Measurements from ENCODE around the gene RAP1GDS1.
"Not testable (repeated sequence)": the region's sequence is repeated elsewhere in the genome, so short reads cannot be mapped to it uniquely, and the experiment has no call there.

Gene RAP1GDS1

GRCh38 chr4:98352396-98352795, 91.2 kb downstream of the RAP1GDS1 start:
- DNase-seq (ENCODE audit: low read depth): no peak

DNA sequence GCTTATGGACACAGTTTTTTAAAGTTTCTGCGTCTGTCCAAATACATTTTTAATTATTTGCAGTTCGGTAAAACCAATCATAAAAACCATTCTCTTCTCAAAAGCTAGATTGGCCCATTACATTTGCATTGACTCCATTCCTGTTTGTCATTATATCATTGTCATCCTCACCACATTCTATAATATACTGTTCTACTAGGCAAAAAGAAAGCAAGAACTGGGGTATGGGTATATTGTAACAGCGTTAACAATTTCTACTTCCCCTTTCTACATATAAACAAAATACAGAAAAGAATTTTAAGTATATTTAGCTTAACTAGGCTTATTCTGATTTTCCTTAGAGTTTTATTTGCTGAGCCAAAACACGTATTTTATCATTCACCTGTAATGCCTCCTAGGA, 91.8 kb downstream of the RAP1GDS1 start:
- no peak for DNase-seq (ENCODE audit: low read depth)

DNA sequence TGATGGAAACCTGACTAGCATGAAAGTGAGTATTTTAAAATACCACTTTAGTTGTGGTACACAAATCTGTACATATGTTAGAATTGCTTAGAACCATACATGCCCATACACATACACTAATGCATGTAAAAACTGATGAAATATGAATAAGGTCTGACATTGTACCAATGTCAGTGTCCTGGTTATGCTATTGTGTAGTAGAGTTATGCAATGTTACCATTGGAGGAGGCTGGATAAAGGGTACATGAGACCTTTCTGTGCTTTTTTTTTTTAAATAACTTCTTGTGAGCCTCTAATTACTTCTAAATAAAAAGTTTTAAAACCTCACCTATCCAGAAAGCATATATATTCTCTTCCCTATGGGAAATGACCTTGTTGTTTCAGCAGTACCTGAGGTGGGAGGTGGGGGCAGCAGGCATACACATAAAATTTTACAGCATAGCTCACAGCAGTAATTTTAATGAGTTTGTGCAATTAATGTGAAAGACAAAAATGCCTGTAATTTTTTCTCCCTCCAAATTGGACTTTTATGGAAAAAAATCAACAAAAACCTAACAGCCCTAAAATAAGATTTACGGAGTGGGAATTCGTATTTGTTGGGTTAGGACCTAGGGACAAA, 97.6 kb downstream of the RAP1GDS1 start:
- DNase-seq (ENCODE audit: low read depth): no peak

DNA sequence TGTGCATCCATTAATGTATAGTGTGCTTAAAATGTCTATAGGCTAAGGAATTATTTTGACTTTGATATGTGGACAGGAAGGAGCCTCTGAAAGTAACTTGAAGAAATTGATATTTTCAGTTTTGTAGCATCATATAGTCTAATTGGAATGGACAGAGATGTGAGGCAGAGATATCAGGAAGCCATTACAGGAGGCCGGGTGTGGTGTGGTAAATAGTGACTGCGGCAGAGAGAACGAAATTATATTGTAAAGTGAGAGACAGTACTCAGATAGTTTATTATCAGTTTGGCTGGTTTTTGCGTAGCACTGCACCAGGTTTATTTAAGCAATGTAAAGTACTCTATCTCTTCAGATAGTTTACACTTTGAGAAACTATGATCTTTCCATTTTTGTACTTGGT, 98.5 kb downstream of the RAP1GDS1 start:
- DNase-seq (ENCODE audit: low read depth): no peak

- DNase-seq (ENCODE audit: low read depth): no peak
Observed at GRCh38 chr4:98363431-98363830, 102.2 kb downstream of the RAP1GDS1 start.

DNA sequence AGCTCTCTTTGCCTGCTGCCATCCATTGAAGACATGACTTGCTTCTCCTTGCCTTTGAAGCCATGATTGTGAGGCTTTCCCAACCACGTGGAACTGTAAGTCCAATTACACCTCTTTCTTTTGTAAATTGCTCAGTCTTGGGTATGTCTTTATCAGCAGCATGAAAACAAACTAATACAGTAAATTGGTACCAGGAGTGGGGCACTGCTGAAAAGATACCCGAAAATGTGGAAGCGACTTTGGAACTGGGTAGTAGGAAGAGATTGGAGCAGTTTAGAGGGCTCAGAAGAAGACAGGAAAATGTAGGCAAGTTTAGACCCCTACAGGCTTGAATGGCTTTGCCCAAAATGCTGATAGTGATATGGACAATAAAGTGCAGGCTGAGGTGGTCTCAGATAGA, 105.1 kb downstream of the RAP1GDS1 start:
- DNase-seq (ENCODE audit: low read depth): not testable (repeated sequence)

DNA sequence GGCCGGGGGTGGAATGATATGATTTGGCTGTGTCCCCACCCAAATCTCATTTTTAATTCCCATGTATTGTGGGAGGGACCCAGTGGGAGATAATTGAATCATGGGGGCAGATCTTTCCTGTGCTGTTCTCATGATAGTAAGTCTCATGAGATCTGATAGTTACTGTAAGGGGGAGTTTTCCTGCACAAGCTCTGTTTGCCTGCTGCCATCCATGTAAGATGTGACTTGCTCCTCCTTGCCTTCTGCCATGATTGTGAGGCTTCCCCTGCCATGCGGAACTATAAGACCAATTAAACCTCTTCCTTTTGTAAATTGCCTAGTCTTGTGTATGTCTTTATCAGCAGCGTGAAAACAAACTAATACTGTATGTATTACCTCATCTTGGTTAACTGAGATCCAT, 106.8 kb downstream of the RAP1GDS1 start:
- DNase-seq (ENCODE audit: low read depth): not testable (repeated sequence)

- no peak for DNase-seq (ENCODE audit: low read depth)
Observed at GRCh38 chr4:98369322-98369721, 108.1 kb downstream of the RAP1GDS1 start.

DNA sequence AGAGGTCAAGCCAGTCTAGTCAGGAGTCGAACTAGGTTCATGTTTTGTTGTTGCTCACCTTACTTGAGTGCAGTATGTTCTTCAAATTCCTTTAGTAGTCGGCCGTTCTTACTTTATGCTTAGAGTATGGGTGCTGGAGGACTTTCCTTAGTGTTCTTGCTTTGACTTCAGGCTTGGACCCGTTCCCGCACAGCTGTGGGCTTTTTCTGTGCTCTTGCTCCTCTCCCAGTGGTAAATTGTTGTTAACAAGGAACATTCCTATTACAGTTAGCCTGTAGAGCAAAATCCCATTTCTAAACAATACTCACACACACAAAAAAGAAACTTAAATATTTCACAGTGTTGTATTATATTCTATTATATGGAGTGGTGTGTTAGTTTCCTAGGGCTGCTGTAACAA, 113.5 kb downstream of the RAP1GDS1 start:
- DNase-seq (ENCODE audit: low read depth): no peak

DNA sequence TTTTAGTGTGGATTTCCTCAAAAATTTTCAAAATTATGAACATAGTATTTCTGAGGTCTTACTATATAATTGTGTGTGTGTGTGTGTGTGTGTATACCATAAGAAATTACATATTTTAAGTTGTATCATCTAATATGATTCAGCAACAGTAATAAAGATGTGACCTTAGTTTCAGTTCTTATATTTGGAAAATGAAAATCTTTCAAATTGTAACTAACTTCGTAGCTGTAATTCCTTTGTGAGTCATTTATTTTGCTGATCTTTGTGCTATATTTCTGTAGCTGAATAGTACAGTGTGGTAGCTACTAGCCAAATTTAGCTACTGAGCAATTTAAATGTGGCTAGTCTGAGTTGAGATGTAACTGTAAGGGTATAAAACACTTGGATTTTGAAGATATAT, 116.4 kb downstream of the RAP1GDS1 start:
- no peak for DNase-seq (ENCODE audit: low read depth)

- no peak for DNase-seq (ENCODE audit: low read depth)
Observed at GRCh38 chr4:98381306-98381705, 120.1 kb downstream of the RAP1GDS1 start.

GRCh38 chr4:98383431-98384106, 122.4 kb downstream of the RAP1GDS1 start:
- no peak for DNase-seq (ENCODE audit: low read depth)

- DNase-seq (ENCODE audit: low read depth): no peak
Observed at GRCh38 chr4:98385831-98386230, 124.6 kb downstream of the RAP1GDS1 start.

DNA sequence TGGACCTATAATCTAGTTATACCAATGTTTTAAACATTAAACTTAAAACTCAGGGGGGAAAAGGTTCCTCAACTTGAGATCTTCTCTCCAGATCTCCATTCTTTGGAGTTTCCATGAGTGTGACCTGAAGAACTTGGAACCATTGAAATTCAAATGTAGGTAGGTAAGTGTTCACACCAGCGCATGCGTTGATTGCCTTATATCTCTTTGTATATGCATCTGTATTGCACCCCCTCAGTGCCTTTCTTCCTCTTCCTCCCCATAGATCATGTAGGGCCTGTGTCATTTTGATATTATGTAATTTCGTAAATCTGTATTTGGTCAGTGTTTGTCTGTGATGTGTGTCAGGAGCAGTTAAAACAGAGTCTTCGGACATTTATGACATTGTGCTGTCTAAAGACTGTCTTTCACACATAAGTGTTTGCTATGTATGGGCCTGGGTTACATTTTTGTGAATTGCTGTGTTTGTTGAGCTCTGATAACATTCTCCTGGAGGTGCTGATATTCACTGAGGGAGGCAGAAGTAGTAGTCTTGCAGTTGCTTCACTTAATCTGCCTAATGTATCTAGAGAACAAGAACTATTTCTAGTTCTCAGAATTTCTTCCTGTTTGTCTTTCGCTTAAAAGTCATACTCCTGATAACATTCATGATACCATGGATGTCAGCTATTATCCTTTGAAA, 126.3 kb downstream of the RAP1GDS1 start:
- DNase-seq (ENCODE audit: low read depth): no peak

GRCh38 chr4:98394134-98394533, 132.9 kb downstream of the RAP1GDS1 start:
- no peak for DNase-seq (ENCODE audit: low read depth)

DNA sequence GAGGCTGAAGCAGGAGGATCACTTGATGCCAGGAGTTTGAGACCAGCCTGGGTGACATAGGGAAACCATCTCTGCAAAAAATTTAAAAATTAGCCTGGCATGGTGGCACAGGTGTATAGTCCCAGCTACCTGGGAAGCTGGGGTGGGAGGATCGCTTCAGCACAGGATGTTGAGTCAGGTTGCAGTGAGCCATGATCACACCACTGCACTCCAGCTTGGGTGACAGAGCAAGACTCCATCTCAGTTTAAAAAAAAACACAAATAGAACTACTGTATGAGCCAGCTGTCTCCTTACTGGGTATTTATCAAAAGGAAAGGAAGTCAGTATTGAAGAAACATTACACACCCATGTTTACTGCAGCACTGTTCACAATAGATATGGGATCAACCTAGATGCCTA, 138.7 kb downstream of the RAP1GDS1 start:
- no peak for DNase-seq (ENCODE audit: low read depth)

DNA sequence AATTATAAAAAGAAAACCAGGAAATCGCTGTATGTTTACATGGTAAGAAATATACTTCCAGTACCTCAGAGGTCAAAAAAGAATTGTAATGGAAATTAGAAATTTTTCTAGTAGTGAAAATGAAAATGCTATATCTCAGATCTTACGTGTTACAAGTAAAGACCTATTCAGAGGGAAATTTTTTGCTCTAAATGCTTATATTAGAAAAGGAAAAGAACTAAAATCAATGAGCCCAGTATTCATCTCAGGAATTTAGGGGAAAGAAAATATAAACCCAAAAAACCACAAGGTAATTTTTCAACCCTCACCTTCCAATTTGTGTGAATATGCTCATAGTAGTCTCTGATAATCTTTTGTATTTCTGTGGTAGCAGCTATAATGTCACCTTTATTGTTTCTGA, 145.6 kb downstream of the RAP1GDS1 start:
- no peak for DNase-seq (ENCODE audit: low read depth)

- DNase-seq (ENCODE audit: low read depth): no peak
Observed at GRCh38 chr4:98411731-98412130, 150.5 kb downstream of the RAP1GDS1 start.

DNA sequence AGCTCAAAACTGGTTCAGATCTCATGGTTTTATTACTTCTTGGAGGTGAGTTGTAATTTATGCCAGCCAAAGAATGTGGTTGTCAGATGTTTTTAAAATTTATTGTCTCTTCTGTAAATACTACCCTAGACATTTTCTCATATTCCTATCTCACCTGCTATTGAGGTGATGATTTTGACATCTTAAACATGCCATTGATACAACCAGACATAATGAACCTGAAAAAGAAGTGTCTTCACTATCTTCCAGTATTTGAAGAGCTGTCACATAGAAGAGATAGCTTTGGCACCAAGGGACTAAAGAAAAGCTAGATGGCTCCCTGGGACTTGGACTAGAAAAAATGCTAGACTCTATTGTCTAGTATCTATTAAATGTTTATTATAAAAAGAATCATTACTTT, 155.7 kb downstream of the RAP1GDS1 start:
- DNase-seq (ENCODE audit: low read depth): no peak

DNA sequence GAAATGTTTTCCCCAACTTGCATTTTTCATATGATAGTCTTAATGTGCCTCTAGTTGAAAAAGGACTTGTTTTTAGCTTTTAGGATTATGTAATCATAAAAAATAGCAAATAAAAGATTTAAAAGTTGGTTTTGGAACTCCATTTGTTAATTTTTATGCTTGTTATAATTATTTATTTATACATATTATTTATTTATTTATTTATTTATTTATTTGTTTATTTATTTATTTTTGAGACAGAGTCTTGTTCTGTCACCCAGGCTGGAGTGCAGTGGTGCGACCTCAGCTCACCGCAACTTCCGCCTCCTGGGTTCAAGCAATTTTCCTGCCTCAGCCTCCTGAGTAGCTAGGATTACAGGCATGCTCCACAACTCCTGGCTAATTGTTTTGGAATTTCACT, 159.0 kb downstream of the RAP1GDS1 start:
- DNase-seq (ENCODE audit: low read depth): not testable (repeated sequence)

- no peak for DNase-seq (ENCODE audit: low read depth)
Observed at GRCh38 chr4:98421111-98421510, 159.9 kb downstream of the RAP1GDS1 start.

- DNase-seq (ENCODE audit: low read depth): no peak
Observed at GRCh38 chr4:98423009-98423408, 161.8 kb downstream of the RAP1GDS1 start.

DNA sequence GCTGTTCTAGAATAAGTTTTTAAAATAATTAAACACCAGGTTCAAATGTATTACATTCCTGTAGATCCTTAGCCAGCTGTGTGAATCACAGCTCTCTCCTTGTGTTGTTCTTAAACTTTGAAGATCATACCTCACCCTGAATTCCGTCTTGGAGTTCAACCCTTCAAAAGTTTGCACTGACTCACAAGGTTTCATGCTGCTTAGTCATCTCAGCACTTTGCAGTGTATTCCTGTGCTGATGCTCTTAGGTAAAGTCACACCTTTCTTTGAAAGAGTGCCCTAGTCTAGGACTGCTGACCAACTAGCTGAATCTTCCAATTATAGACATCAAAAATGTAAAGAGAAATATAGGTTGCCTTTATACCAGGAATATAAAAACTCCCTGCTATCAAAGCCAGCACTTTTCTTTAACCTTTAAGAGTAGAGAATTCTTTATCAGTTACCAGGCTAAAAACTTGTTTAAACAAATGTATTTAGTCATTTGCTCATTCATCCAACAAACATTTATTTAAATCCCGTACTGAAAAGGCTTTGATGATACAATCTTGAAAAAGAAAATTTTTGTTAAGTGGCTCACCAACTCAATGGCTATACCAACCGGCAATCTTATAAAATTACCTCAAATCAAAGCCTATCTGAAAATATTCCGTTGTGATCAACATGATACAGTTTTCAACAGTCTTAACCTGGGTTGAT, 169.7 kb downstream of the RAP1GDS1 start:
- DNase-seq (ENCODE audit: low read depth): no peak

Data from stimulated activated CD8-positive, alpha-beta memory T cell treated with anti-CD3 and anti-CD28 coated beads, Interleukin-12 subunit alpha, Interleukin-12 subunit beta, amount 100 ng/mL, for 4 hours (primary cell).